ENCODE measurements around the gene GALNT1. TPM values are rescaled to one million over a fixed set of nuclear protein-coding genes. Genes with fewer than 3 reads are reported as not detected.

GALNT1 gene
- total RNA-seq, 1 experiment from 2014 or later, result 54.7 TPM

DNA sequence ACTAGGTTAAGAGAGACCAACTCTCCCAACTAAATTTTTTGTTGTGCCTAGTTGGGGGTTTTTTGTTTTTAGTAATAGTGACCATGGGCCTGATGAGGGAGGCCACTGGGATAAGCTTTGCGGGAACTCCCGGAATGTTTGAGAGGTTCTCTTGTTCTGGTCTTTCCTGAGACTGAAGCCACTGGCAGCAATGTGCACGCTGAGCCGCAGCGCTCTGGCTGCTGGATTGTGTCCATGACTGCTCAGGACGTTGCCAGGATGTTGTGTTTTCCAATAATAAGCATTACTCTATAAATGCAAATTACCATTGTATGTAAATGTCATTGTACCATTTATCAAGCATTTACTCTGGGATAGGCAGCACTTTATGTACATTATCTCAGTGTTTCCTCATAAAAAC is 126.1 kb downstream of the GALNT1 start:
- POLR2A ChIA-PET, result no interaction called here

DNA sequence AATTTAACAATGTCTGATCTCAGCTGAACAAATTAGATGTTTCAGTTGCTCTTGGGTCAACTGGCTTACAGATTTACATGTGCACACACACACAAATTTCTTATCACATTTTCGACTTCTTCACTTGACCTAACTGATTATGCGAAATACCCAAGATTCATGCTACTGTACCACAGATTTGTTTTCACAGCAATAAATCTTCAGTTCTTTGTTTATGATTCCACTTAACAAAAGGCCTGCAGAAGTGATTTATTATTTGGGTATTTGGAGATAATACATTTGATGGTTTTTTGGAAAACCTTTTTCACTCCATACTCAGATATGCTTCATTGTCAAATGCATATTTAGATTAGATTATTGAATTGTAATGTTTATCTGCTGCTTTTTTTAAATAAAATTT is 129.0 kb downstream of the GALNT1 start:
- no TSS peak for BruUV-seq (replicated peaks)
- H3K4me1 ChIP-seq (ENCODE audit: control insufficient read depth in 1 of 2, insufficient read depth in 2 of 2, low read length in 2 of 2), result no peaks in the 10 kb centered on the region
- DNase-seq (ENCODE audit: low read depth, low spot score) (no peak), ATAC-seq (no peak)
- no peaks in the 10 kb centered on the region for H3K9me2 ChIP-seq (ENCODE audit: insufficient read depth)
- H3K4me3 ChIP-seq (replicated peaks in 1 of 2; ENCODE audit: low read depth in 1 of 2, low read length in 2 of 2), result no peak overlapping the region
- TF ChIP-seq CEBPB (IDR thresholded peaks at IDR 0.05; ENCODE audit: low read depth), result no peak
- TF ChIP-seq ZNF274 (IDR thresholded peaks at IDR 0.05; ENCODE audit: low read depth, low read length), result no peak
- TF ChIP-seq, protein P1, sequence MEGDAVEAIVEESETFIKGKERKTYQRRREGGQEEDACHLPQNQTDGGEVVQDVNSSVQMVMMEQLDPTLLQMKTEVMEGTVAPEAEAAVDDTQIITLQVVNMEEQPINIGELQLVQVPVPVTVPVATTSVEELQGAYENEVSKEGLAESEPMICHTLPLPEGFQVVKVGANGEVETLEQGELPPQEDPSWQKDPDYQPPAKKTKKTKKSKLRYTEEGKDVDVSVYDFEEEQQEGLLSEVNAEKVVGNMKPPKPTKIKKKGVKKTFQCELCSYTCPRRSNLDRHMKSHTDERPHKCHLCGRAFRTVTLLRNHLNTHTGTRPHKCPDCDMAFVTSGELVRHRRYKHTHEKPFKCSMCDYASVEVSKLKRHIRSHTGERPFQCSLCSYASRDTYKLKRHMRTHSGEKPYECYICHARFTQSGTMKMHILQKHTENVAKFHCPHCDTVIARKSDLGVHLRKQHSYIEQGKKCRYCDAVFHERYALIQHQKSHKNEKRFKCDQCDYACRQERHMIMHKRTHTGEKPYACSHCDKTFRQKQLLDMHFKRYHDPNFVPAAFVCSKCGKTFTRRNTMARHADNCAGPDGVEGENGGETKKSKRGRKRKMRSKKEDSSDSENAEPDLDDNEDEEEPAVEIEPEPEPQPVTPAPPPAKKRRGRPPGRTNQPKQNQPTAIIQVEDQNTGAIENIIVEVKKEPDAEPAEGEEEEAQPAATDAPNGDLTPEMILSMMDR (IDR thresholded peaks at IDR 0.05 in 2 of 3, conservative IDR thresholded peaks at IDR 0.05 in 1 of 3; ENCODE audit: borderline replicate concordance in 1 of 3, insufficient read depth in 1 of 3, low read depth in 2 of 3, low read length in 2 of 3), result no peak
- TF ChIP-seq, protein P2, sequence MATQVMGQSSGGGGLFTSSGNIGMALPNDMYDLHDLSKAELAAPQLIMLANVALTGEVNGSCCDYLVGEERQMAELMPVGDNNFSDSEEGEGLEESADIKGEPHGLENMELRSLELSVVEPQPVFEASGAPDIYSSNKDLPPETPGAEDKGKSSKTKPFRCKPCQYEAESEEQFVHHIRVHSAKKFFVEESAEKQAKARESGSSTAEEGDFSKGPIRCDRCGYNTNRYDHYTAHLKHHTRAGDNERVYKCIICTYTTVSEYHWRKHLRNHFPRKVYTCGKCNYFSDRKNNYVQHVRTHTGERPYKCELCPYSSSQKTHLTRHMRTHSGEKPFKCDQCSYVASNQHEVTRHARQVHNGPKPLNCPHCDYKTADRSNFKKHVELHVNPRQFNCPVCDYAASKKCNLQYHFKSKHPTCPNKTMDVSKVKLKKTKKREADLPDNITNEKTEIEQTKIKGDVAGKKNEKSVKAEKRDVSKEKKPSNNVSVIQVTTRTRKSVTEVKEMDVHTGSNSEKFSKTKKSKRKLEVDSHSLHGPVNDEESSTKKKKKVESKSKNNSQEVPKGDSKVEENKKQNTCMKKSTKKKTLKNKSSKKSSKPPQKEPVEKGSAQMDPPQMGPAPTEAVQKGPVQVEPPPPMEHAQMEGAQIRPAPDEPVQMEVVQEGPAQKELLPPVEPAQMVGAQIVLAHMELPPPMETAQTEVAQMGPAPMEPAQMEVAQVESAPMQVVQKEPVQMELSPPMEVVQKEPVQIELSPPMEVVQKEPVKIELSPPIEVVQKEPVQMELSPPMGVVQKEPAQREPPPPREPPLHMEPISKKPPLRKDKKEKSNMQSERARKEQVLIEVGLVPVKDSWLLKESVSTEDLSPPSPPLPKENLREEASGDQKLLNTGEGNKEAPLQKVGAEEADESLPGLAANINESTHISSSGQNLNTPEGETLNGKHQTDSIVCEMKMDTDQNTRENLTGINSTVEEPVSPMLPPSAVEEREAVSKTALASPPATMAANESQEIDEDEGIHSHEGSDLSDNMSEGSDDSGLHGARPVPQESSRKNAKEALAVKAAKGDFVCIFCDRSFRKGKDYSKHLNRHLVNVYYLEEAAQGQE (IDR thresholded peaks at IDR 0.05; ENCODE audit: low read depth), result no peak
- TF ChIP-seq ELF1 (IDR thresholded peaks at IDR 0.05; ENCODE audit: borderline replicate concordance, low read depth), result no peak
- TF ChIP-seq EGR1 (IDR thresholded peaks at IDR 0.05; ENCODE audit: low read depth), result no peak
- no peak overlapping the region for H2AFZ ChIP-seq (ENCODE audit: low read depth, low read length, poor library complexity, severe bottlenecking)
- H3K9me3 ChIP-seq (ENCODE audit: control insufficient read depth in 1 of 2, insufficient read depth in 1 of 2, low read depth in 1 of 2, low read length in 2 of 2), result no peaks in the 10 kb centered on the region
- H3K27me3 ChIP-seq (ENCODE audit: insufficient read depth, low read length), result no peaks in the 10 kb centered on the region
- ChIA-PET RAD21 (ENCODE audit: low non-redundant PET in 1 of 2, low total read pairs in 2 of 2, uncharacterized antibody in 2 of 2, unreplicated experiment in 2 of 2) (no interaction called here), POLR2A (no interaction called here), CTCF (no interaction called here)
- H3K4me2 ChIP-seq (ENCODE audit: low read length), result no peak overlapping the region
- H4K20me1 ChIP-seq (ENCODE audit: insufficient read depth), result no peaks in the 10 kb centered on the region
- H3K79me2 ChIP-seq (ENCODE audit: insufficient read depth, low read length), result no peaks in the 10 kb centered on the region
- intact Hi-C loops (cut with micrococcal nuclease), result no loop called here
- H3K27ac ChIP-seq (ENCODE audit: low read depth, low read length), result no peak overlapping the region
- peaks cover 0 to 5% of the 10 kb centered on the region in 2 experiments; a peak in 1 of 4 replicates for H3K36me3 ChIP-seq (ENCODE audit: control insufficient read depth in 1 of 2, insufficient read depth in 2 of 2, low read length in 2 of 2)
- no peak overlapping the region for H3K9ac ChIP-seq (ENCODE audit: low read length)

More for the DNA sequence above, 126.1 kb downstream of the GALNT1 start:
- Histone ChIP-seq H3K36me3 (ENCODE audit: control insufficient read depth in 1 of 2, insufficient read depth in 2 of 2, low read length in 2 of 2) (peaks cover 0 to 5% of the 10 kb centered on the region in 2 experiments; a peak in 1 of 4 replicates), H3K4me2 (ENCODE audit: low read length) (no peak overlapping the region), H3K9ac (ENCODE audit: low read length) (no peak overlapping the region), H3K79me2 (ENCODE audit: insufficient read depth, low read length) (no peaks in the 10 kb centered on the region), H3K4me3 (replicated peaks in 1 of 2; ENCODE audit: low read depth in 1 of 2, low read length in 2 of 2) (no peak overlapping the region), H3K4me1 (ENCODE audit: control insufficient read depth in 1 of 2, insufficient read depth in 2 of 2, low read length in 2 of 2) (no peaks in the 10 kb centered on the region), H3K9me3 (ENCODE audit: control insufficient read depth in 1 of 2, insufficient read depth in 1 of 2, low read depth in 1 of 2, low read length in 2 of 2) (no peaks in the 10 kb centered on the region), H3K27ac (ENCODE audit: low read depth, low read length) (no peak overlapping the region), H4K20me1 (ENCODE audit: insufficient read depth) (no peaks in the 10 kb centered on the region), H2AFZ (ENCODE audit: low read depth, low read length, poor library complexity, severe bottlenecking) (no peak overlapping the region), H3K9me2 (ENCODE audit: insufficient read depth) (no peaks in the 10 kb centered on the region), H3K27me3 (ENCODE audit: insufficient read depth, low read length) (no peaks in the 10 kb centered on the region)
- intact Hi-C loops (cut with micrococcal nuclease), result loop anchor here (10.0 kb wide), 1 partner anchor 303 kb away; no protein-coding TSS in a partner anchor
- ChIA-PET CTCF (no interaction called here), RAD21 (ENCODE audit: low non-redundant PET in 1 of 2, low total read pairs in 2 of 2, uncharacterized antibody in 2 of 2, unreplicated experiment in 2 of 2) (no interaction called here)
- BruUV-seq (replicated peaks), result no TSS peak
- DNase-seq (ENCODE audit: low read depth, low spot score) (no peak), ATAC-seq (no peak)
- no peak for TF ChIP-seq YY1 (IDR thresholded peaks at IDR 0.05; ENCODE audit: extremely low read depth, insufficient replicate concordance, low read depth, low read length)
- TF ChIP-seq EZH2phosphoT487 (IDR thresholded peaks at IDR 0.05; ENCODE audit: borderline replicate concordance), result no peak
- TF ChIP-seq, protein P3, sequence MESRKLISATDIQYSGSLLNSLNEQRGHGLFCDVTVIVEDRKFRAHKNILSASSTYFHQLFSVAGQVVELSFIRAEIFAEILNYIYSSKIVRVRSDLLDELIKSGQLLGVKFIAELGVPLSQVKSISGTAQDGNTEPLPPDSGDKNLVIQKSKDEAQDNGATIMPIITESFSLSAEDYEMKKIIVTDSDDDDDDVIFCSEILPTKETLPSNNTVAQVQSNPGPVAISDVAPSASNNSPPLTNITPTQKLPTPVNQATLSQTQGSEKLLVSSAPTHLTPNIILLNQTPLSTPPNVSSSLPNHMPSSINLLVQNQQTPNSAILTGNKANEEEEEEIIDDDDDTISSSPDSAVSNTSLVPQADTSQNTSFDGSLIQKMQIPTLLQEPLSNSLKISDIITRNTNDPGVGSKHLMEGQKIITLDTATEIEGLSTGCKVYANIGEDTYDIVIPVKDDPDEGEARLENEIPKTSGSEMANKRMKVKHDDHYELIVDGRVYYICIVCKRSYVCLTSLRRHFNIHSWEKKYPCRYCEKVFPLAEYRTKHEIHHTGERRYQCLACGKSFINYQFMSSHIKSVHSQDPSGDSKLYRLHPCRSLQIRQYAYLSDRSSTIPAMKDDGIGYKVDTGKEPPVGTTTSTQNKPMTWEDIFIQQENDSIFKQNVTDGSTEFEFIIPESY (IDR thresholded peaks at IDR 0.05; ENCODE audit: extremely low read depth, insufficient replicate concordance, low read length), result no peak
